LNCaP clone FGC (cell line): Measurements from ENCODE around the gene SATB1.

Experiments used
- DNase-seq: peaks from one replicate; pipeline ENCODE4 v3.0.0-alpha.2; 2011; ENCODE audit warnings: low read depth
- H3K4me3 ChIP-seq: 2 replicates; pipeline ENCODE4 v1.5.1; 2011; ENCODE audit warnings: mild to moderate bottlenecking, low read depth, low read length, control low read depth
- TF ChIP-seq, protein P1 (sequence below): IDR thresholded peaks from 2 replicates; pipeline ENCODE4 v1.5.1; 2012; ENCODE audit warnings: mild to moderate bottlenecking; ENCODE audit not compliant: control insufficient read depth, insufficient read depth; ENCODE audit errors: extremely low read depth

The SATB1 gene

DNA sequence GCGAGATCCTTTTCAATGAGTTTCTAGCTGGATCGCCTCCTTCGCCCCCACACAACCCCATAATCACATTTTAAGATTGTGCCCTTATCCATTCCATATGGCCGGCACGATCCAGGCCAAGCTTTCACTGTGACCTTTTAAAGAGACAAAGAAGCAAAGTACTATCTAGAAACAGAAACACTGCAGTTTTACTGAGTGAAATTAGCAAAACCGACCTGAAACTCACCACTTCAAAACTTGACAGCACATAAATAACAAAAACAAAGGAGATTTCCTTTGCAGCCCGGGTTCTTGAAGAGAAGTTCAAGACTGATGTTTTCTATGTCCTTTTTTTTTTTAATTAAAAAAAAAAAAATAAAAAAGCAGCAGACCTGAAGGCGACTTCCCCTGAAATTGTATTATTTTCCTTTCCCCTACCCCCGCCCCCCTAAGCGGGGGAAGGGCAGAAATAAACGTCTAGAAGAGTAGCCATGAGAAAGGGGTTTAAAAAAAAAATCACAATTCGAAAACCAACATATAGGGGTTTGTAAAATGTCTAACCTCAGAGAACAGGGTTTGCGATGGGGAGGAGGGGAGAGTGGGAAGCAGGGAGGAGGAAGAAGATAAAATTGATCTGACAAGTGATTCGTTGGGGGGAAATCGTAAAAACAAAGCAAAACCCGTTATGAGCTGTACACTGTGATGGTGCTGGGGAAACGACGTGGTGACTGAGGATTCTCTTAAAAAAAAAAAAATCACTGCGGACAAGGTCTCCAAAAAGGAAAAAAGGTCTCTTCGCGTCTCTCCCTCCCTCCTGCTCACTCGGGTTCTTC is 1.5 kb downstream of the SATB1 start:
- no peak overlapping the region for H3K4me3 ChIP-seq
- DNase-seq: no peak
- TF ChIP-seq, protein P1, sequence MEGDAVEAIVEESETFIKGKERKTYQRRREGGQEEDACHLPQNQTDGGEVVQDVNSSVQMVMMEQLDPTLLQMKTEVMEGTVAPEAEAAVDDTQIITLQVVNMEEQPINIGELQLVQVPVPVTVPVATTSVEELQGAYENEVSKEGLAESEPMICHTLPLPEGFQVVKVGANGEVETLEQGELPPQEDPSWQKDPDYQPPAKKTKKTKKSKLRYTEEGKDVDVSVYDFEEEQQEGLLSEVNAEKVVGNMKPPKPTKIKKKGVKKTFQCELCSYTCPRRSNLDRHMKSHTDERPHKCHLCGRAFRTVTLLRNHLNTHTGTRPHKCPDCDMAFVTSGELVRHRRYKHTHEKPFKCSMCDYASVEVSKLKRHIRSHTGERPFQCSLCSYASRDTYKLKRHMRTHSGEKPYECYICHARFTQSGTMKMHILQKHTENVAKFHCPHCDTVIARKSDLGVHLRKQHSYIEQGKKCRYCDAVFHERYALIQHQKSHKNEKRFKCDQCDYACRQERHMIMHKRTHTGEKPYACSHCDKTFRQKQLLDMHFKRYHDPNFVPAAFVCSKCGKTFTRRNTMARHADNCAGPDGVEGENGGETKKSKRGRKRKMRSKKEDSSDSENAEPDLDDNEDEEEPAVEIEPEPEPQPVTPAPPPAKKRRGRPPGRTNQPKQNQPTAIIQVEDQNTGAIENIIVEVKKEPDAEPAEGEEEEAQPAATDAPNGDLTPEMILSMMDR: no peak

- TF ChIP-seq, protein P1: no peak
- H3K4me3 ChIP-seq: no peak overlapping the region
Observed at GRCh38 chr3:18422972-18423371, 2.2 kb downstream of the SATB1 start.

GRCh38 chr3:18420555-18420954 is 4.6 kb downstream of the SATB1 start:
- DNase-seq: no peak
- TF ChIP-seq, protein P1: no peak
- H3K4me3 ChIP-seq: no peak overlapping the region

More at GRCh38 chr3:18422972-18423371, 2.2 kb downstream of the SATB1 start:
- DNase-seq: no peak

DNA sequence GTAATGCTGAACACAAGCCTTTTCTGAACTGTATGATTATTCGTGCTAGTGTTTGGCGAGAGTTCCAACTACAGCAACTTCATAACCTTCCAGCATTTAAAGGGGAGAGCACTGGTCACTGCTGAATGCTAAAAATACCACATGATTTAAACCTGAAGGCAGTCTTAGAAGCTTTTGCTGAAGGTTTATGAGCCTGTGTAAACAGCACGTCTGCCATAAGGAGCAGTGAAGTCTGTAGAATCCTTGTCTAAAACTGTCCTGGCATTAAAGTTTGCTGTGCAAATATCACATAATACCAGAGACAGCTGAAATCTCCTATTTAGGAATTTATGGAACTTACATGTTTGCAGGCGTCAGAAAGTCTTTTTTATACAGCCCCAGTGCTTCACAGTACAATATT is 5.9 kb downstream of the SATB1 start:
- no peak overlapping the region for H3K4me3 ChIP-seq
- peak; percentile 71 for DNase-seq
- TF ChIP-seq, protein P1: no peak

DNA sequence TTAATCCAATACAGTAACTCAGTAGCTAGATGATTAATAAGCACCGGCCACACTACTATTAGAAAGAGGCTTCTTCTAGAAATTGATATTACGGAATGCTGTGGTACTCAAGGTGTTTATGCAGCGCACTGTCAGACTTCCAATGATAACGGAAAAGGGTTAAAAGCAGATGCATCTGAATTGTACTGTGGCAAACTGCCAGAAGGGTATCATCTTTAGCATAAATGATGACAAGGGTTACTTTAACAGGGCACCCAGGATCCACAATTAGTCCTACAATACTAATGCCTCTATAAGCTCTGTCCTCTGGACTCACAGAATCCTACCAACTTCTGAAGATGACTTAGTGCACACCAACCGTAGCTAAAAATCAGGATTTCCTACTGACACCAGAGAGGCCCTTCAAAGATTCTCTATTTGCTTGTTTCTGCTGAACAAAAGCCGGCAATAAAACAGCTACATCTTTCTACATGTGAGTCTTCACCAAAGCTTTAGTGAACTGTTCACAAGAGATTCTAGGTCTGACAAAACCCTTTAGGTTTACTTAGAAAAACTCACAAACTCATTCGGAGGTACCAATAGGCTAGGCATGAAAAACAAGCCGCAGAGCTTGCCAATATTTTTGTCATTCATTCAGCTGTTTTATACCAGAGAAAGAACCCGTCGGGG is 7.1 kb downstream of the SATB1 start:
- no peak overlapping the region for H3K4me3 ChIP-seq
- TF ChIP-seq, protein P1: no peak
- no peak for DNase-seq

- TF ChIP-seq, protein P1: no peak
- no peak overlapping the region for H3K4me3 ChIP-seq
Observed at GRCh38 chr3:18416332-18416731, 8.8 kb downstream of the SATB1 start.

More at GRCh38 chr3:18416332-18416731, 8.8 kb downstream of the SATB1 start:
- DNase-seq: no peak
